H1 (cell line): Measurements from ENCODE around the gene SCN8A. TPM values are rescaled to one million over a fixed set of nuclear protein-coding genes. Genes with fewer than 3 reads are reported as not detected.
A peak's percentile ranks its signal among the peaks of the same experiment; 100 is the strongest.

Experiments used
- CTCF ChIA-PET: fragments of 300-600 bp; sonication (Branson Sonifier 250); formaldehyde crosslinking; loops from one replicate; lab custom pipeline; 2021; ENCODE audit not compliant: partially characterized antibody; lab: Charles Lee
- POLR2A ChIA-PET: fragments of 300-600 bp; sonication (Branson Sonifier 250); formaldehyde crosslinking; loops from one replicate; lab custom pipeline; 2021; ENCODE audit warnings: inconsistent platforms; ENCODE audit not compliant: partially characterized antibody; lab: Charles Lee
- DNase-seq, 2 experiments: peaks; one replicate each; pipeline versions ENCODE4 v3.0.0 to v3.0.0-alpha.2; 2010 to 2022; ENCODE audit warnings: low spot score in 2 of 2, low read depth in 1 of 2, mixed read lengths in 1 of 2
- FAIRE-seq: peaks from 2 replicates; lab custom pipeline; 2011; peaks lifted over from hg19 to GRCh38; lab: Jason Lieb, UNC
- H2AFZ ChIP-seq: 2 replicates; pipeline ENCODE4 v1.8.1; 2012; ENCODE audit warnings: low read length, inconsistent platforms
- H2AK5ac ChIP-seq: 2 replicates; pipeline ENCODE4 v1.6.1; 2013; ENCODE audit warnings: low read depth, low read length
- H2BK120ac ChIP-seq: replicated peaks from 2 replicates; pipeline ENCODE3; 2013; ENCODE audit warnings: low read depth, low read length, inconsistent platforms
- H2BK12ac ChIP-seq: 2 replicates; pipeline ENCODE4 v1.6.1; 2013; ENCODE audit warnings: low read depth, low read length
- H2BK15ac ChIP-seq: 2 replicates; pipeline ENCODE4 v1.6.1; 2013; ENCODE audit warnings: low read length
- H2BK20ac ChIP-seq: 2 replicates; pipeline ENCODE4 v1.6.1; 2013; ENCODE audit warnings: low read length
- H2BK5ac ChIP-seq: 2 replicates; pipeline ENCODE4 v1.6.1; 2013; ENCODE audit warnings: low read depth, low read length
- H3K14ac ChIP-seq: 2 replicates; pipeline ENCODE4 v1.6.1; 2013; ENCODE audit warnings: inconsistent platforms; ENCODE audit not compliant: insufficient read length
- H3K18ac ChIP-seq: 2 replicates; pipeline ENCODE4 v1.6.1; 2013; ENCODE audit warnings: low read length; ENCODE audit errors: extremely low read depth
- H3K23ac ChIP-seq: 2 replicates; pipeline ENCODE4 v1.6.1; 2013; ENCODE audit warnings: inconsistent platforms; ENCODE audit not compliant: insufficient read length
- H3K23me2 ChIP-seq: 2 replicates; pipeline ENCODE4 v1.6.1; 2013; ENCODE audit warnings: low read depth, low read length
- H3K27ac ChIP-seq: 2 replicates; pipeline ENCODE4 v1.6.1; 2011; ENCODE audit warnings: low read depth, low read length, inconsistent platforms
- H3K27me3 ChIP-seq, 4 experiments: replicated peaks in 1 of 4; 1 replicate in 1 of 4; 2 replicates in 3 of 4; pipeline versions ENCODE4 v1.6.1 to v1.8.1; 2011 to 2013; ENCODE audit warnings: low read length in 3 of 4, mild to moderate bottlenecking in 3 of 4, inconsistent platforms in 2 of 4, mixed read lengths in 2 of 4, moderate library complexity in 1 of 4; ENCODE audit not compliant: control insufficient read depth in 3 of 4, insufficient read depth in 3 of 4; ENCODE audit errors: extremely low read depth in 1 of 4
- H3K36me3 ChIP-seq, 4 experiments: 2 replicates each; pipeline versions ENCODE4 v1.6.1 to v1.8.1; 2011 to 2013; ENCODE audit warnings: mild to moderate bottlenecking in 4 of 4, low read length in 3 of 4, moderate library complexity in 2 of 4, control low read depth in 1 of 4, inconsistent platforms in 1 of 4; ENCODE audit not compliant: insufficient read depth in 4 of 4, control insufficient read depth in 2 of 4
- H3K4ac ChIP-seq: replicated peaks from 2 replicates; pipeline ENCODE3; 2013; ENCODE audit warnings: low read length, low read depth, mixed read lengths, inconsistent platforms; ENCODE audit not compliant: insufficient read length
- H3K4me1 ChIP-seq, 4 experiments: replicated peaks in 1 of 4; 1 replicate in 1 of 4; 2 replicates in 3 of 4; pipeline versions ENCODE4 v1.6.1 to v1.8.1; 2011 to 2013; ENCODE audit warnings: low read length in 3 of 4, inconsistent platforms in 2 of 4, mixed read lengths in 1 of 4; ENCODE audit not compliant: insufficient read depth in 4 of 4, control insufficient read depth in 3 of 4
- H3K4me2 ChIP-seq, 2 experiments: 2 replicates each; pipeline versions ENCODE4 v1.6.1 to v1.8.1; 2011 to 2013; ENCODE audit warnings: low read depth in 2 of 2, low read length in 2 of 2, control low read depth in 1 of 2, inconsistent platforms in 1 of 2, mild to moderate bottlenecking in 1 of 2; ENCODE audit not compliant: insufficient read depth in 1 of 2
- H3K4me3 ChIP-seq, 4 experiments: fragments of 200-600, 300-600 bp in 1 of 4; sonication (generic), shearing (Covaris generic), sonication (Bioruptor Twin) in 1 of 4; 2 replicates each; pipeline versions ENCODE4 v1.5.1 to v1.8.1; 2011 to 2016; ENCODE audit warnings: low read length in 4 of 4, low read depth in 3 of 4, control low read depth in 2 of 4, inconsistent platforms in 2 of 4, mild to moderate bottlenecking in 2 of 4, mixed read lengths in 1 of 4, moderate library complexity in 1 of 4; ENCODE audit not compliant: insufficient read depth in 2 of 4; ENCODE audit errors: extremely low read depth in 1 of 4
- H3K56ac ChIP-seq: replicated peaks from 2 replicates; pipeline ENCODE3; 2013; ENCODE audit warnings: low read depth, mild to moderate bottlenecking, mixed read lengths, low read length, inconsistent platforms; ENCODE audit not compliant: insufficient read length
- H3K79me1 ChIP-seq: 2 replicates; pipeline ENCODE4 v1.6.1; 2013; ENCODE audit warnings: low read depth, low read length, control low read depth
- H3K79me2 ChIP-seq, 2 experiments: 2 replicates each; pipeline versions ENCODE4 v1.6.1 to v1.8.1; 2012 to 2013; ENCODE audit warnings: low read length in 2 of 2, mild to moderate bottlenecking in 2 of 2, inconsistent platforms in 1 of 2; ENCODE audit not compliant: insufficient read depth in 2 of 2, control insufficient read depth in 1 of 2
- H3K9ac ChIP-seq, 4 experiments: replicated peaks in 1 of 4; 1 replicate in 1 of 4; 2 replicates in 3 of 4; pipeline versions ENCODE4 v1.6.1 to v1.8.1; 2011 to 2013; ENCODE audit warnings: low read depth in 3 of 4, low read length in 3 of 4, control low read depth in 2 of 4, mild to moderate bottlenecking in 2 of 4, moderate library complexity in 2 of 4, inconsistent platforms in 1 of 4; ENCODE audit errors: extremely low read depth in 1 of 4
- H3K9me3 ChIP-seq, 2 experiments: 2 replicates each; pipeline versions ENCODE4 v1.6.1 to v1.8.1; 2012 to 2013; ENCODE audit warnings: mild to moderate bottlenecking in 2 of 2, moderate library complexity in 2 of 2, control low read depth in 1 of 2, inconsistent platforms in 1 of 2, low read depth in 1 of 2, low read length in 1 of 2, mixed read lengths in 1 of 2; ENCODE audit not compliant: insufficient read depth in 2 of 2
- H4K20me1 ChIP-seq, 2 experiments: replicated peaks in 1 of 2; 2 replicates each; pipeline versions ENCODE3 to v1.8.1; 2011 to 2013; ENCODE audit warnings: inconsistent platforms in 2 of 2, low read length in 2 of 2, mild to moderate bottlenecking in 1 of 2; ENCODE audit not compliant: insufficient read depth in 2 of 2, control insufficient read depth in 1 of 2
- H4K5ac ChIP-seq: 2 replicates; pipeline ENCODE4 v1.6.1; 2013; ENCODE audit warnings: low read length, low read depth, mixed read lengths, inconsistent platforms; ENCODE audit not compliant: insufficient read length
- H4K8ac ChIP-seq: 2 replicates; pipeline ENCODE4 v1.8.0; 2013; ENCODE audit warnings: mild to moderate bottlenecking, moderate library complexity, low read length, inconsistent platforms; ENCODE audit not compliant: insufficient read depth; ENCODE audit errors: extremely low read depth
- H4K91ac ChIP-seq: replicated peaks from 2 replicates; pipeline ENCODE3; 2013; ENCODE audit warnings: low read length, mixed read lengths, inconsistent platforms; ENCODE audit not compliant: insufficient read length
- BRCA1 ChIP-seq: IDR thresholded peaks from 2 replicates; pipeline ENCODE4 v1.6.1; 2012; ENCODE audit warnings: low read depth, low read length, improper control_type of control experiment
- EGR1 ChIP-seq: IDR thresholded peaks from 2 replicates; pipeline ENCODE4 v1.6.1; 2011; ENCODE audit warnings: low read depth, low read length, borderline replicate concordance
- GTF2F1 ChIP-seq: IDR thresholded peaks from 2 replicates; pipeline ENCODE4 v1.6.1; 2012; ENCODE audit warnings: low read depth, low read length, improper control_type of control experiment, borderline replicate concordance
- JUN ChIP-seq: IDR thresholded peaks from 2 replicates; pipeline ENCODE4 v1.6.1; 2011; ENCODE audit warnings: low read depth, mild to moderate bottlenecking, improper control_type of control experiment, low read length
- KDM4A ChIP-seq: IDR thresholded peaks from one replicate; pipeline ENCODE4 v1.7.1; 2012; ENCODE audit warnings: low read depth, mild to moderate bottlenecking, moderate library complexity, low read length, inconsistent platforms; ENCODE audit not compliant: severe bottlenecking
- TAF7 ChIP-seq: optimal IDR thresholded peaks from 2 replicates; pipeline ENCODE3; 2011; ENCODE audit warnings: low read depth, mild to moderate bottlenecking, inconsistent platforms, low read length, moderate library complexity, borderline replicate concordance
- WGBS, 2 experiments: shearing (Covaris generic) in 1 of 2; methylation state at CpG; one replicate each; pipeline versions ENCODE4 v1.1.6 to v1.1.7; 2013 to 2015; ENCODE audit warnings: low lambda C conversion rate in 2 of 2, mixed read lengths in 2 of 2, inconsistent platforms in 1 of 2, low coverage in 1 of 2, missing lambda C conversion rate in 1 of 2; ENCODE audit not compliant: insufficient replicate concordance in 2 of 2, insufficient coverage in 1 of 2, insufficient read length in 1 of 2; ENCODE audit errors: extremely low coverage in 1 of 2, missing lambda C conversion rate in 1 of 2; 5-methylcytosine and 5-hydroxymethylcytosine counted together
- polyA plus RNA-seq, 7 experiments: library from polyadenylated mRNA; depleted of rRNA in 3 of 7; stranded (reverse) in 5 of 7; unstranded in 2 of 7; fragments of >200 nt in 5 of 7; fragments of 200-250 nt in 2 of 7; gene quantifications; 1 replicate in 5 of 7; 2 replicates in 1 of 7; 4 replicates in 1 of 7; pipeline versions ENCODE4 v1.2.1 to v1.2.3, GENCODE V29; 2011 to 2013; ENCODE audit warnings: missing spikeins in 2 of 7, mixed read lengths in 2 of 7
- total RNA-seq: library from RNA; stranded (reverse); fragmentation: NEBNext Ultra II Directional; extraction: Animal tissue kit (Norgen Biotek cat#: 25700); gene quantifications from 2 replicates; pipeline ENCODE4 v1.2.1, GENCODE V29; 2021

The SCN8A gene
- total and polyA plus RNA-seq, 2 of the 8 experiments (the other 6 are each of a cell fraction or from before 2014, with no cell fraction given), result 6.3 to 10.7 TPM

GRCh38 chr12:51833448-51834227, 242.6 kb downstream of the SCN8A start:
- CTCF ChIA-PET, result interaction anchor here (0.9 to 9.8 kb wide), 10 partner anchors 9 to 139 kb away, joined by 3 to 109 read pairs (median 8); partner anchors contain the start of gene ANKRD33
- Histone ChIP-seq H3K23ac (no peak overlapping the region), H3K23me2 (peaks cover 4% of the 10 kb centered on the region; the same call in 1 of the 2 replicates), H2BK120ac (no peak overlapping the region), H3K4me2 (no peak overlapping the region; a peak in 1 of 4 replicates), H4K8ac (no peak overlapping the region; the same call in 1 of the 2 replicates), H3K4me1 (peaks cover 16 to 57% (median 31%) of the 10 kb centered on the region in 4 experiments), H4K5ac (no peak overlapping the region), H3K14ac (no peak overlapping the region), H3K9me3 (no peaks in the 10 kb centered on the region), H2AK5ac (0 out of 2 replicates have a peak overlapping the region, but pooled peaks have one; percentile 39), H2BK12ac (0 out of 2 replicates have a peak overlapping the region, but pooled peaks have one; percentile 6), H2BK5ac (0 out of 2 replicates have a peak overlapping the region, but pooled peaks have one; percentile 16), H3K56ac (no peak overlapping the region), H4K91ac (peak overlapping the region; percentile 44), H3K9ac (no peak overlapping the region), H3K4me3 (no peak overlapping the region), H3K36me3 (no peaks in the 10 kb centered on the region), H2BK20ac (peak overlapping the region; percentile 87; the same call in 1 of the 2 replicates), H3K27ac (no peak overlapping the region), H2BK15ac (peak overlapping the region; percentile 75; the same call in 1 of the 2 replicates), H3K79me2 (no peaks in the 10 kb centered on the region; a peak in 1 of 4 replicates), H2AFZ (no peak overlapping the region), H3K79me1 (no peaks in the 10 kb centered on the region; the same call in 1 of the 2 replicates), H3K4ac (peak overlapping the region; percentile 71), H3K27me3 (peaks cover 0 to 3% (median 0%) of the 10 kb centered on the region in 4 experiments; a peak in 1 of 7 replicates), H3K18ac (no peak overlapping the region; the same call in 1 of the 2 replicates), H4K20me1 (no peaks in the 10 kb centered on the region)
- POLR2A ChIA-PET, result interaction anchor here (0.7 to 2.1 kb wide), 5 partner anchors 8 to 31 kb away, joined by 3 to 9 read pairs (median 6); no protein-coding TSS in a partner anchor
- DNase-seq, result no peak
- FAIRE-seq, result no peak
- WGBS, 2 experiments, result 72% methylated on average over 12 of the region's 12 CpGs; no CpG with 5 or more reads in 1 of the 2 experiments
- TF ChIP-seq EGR1, result no peak
- TF ChIP-seq GTF2F1, result no peak
- TF ChIP-seq BRCA1, result no peak
- TF ChIP-seq TAF7, result no peak
- no peak for TF ChIP-seq KDM4A
- TF ChIP-seq JUN, result no peak
